IPS-11a (cell line): ENCODE measurements around the gene ING5.

Experiments
- H3K4me3 ChIP-seq: one replicate; pipeline ENCODE4 v1.5.1; 2013; ENCODE audit warnings: low read depth, low read length, control low read depth

Gene ING5

GRCh38 chr2:241774419-241775222, 72.8 kb downstream of the ING5 start:
- H3K4me3 ChIP-seq, result no peak overlapping the region

DNA sequence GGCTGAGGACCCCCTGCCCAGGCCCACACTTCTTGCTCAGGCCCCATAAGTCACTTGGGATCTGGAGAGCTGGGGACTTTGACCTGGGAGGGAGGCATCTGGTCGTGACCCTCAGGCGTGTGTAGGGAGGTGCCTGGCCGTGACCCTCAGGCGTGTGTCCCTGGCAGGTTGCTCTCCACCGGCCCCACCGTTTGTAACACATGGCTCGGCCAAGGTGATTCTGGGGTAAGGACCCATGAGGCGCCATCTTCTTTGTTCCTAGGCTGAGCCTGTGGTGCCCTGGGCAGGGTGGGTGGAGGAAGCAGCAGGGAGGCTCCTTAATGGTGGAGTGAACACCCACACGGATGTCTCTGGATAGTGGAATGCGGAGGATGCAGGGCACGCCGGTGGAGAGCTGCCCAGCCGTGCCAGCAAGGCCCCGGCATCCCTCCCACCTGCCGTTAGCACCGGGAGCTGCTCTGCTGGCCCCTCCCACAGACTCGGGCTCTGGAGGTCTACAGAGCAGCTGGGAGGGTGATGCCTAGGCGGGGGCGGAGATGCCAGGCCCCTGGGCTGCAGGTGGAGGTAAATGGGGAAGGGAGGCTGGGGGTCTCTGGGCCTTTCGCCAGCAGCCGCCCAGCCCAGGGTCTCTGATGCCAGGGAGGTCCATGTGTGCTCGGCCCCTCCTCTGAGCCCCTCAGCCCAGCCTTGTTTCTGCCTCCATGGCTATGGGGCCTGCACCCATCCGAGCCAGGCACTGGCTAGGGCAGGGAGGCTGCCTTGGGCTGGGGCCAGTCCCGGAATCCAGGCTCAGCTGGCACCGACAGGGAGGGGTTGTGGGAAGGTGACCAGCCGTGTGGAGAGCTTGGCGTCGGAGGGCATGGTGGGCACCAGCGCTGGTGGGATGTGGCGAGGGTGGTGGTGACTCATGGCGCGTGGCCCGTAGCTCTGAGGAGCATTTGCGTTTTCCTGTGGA, 73.7 kb downstream of the ING5 start:
- no peak overlapping the region for H3K4me3 ChIP-seq

DNA sequence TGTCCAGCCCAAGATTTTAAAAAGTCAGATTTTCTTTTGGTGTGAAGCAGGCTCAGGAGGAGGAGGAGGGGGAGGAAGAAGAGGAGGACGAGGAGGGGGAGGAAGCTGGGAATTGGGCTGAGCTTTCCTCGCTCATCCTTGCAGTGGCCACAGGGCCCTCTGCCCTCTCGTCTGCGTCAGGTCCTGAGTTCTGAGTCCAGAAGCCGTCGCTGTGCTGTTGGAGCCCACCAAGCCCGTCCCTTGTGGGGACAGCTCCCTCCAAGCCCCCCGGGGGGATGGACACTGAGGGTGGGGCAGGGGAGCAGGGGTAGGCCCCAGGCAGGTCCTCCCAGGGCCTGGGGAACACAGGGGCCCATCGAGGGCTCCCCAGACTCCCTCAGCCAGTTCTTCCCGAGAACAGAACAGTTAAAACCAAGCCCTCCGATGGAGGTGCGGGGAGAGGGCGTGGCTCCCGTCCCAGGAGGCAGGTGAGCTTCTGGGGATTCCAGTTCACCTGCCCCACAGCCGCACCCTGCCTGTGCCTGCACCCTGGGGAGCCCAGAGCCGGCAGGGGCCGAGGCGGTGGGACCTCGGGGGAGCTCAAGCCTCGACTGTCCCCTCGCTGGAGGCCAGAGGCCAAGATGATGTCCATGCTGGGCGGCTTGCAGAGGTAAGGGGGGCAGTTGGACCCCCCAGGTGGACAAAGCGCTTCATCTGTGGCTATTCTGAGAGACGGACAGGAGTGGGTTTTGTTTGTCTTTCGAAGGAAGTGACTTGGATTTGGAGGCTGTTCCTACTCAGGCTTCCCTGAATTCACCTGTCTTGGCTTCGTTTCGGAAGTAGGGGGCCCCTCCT, 74.7 kb downstream of the ING5 start, which contains the start of gene GAL3ST2:
TSS of gene GAL3ST2 (plus strand) at position 487 of the 834 bp plus-strand sequence. CDS start at position 621, 134 bp downstream.
- no peak within 1 kb of the TSS for H3K4me3 ChIP-seq

- no peak overlapping the region for H3K4me3 ChIP-seq
These were observed 75.4 kb downstream of the ING5 start for GRCh38 chr2:241777170-241777685.

DNA sequence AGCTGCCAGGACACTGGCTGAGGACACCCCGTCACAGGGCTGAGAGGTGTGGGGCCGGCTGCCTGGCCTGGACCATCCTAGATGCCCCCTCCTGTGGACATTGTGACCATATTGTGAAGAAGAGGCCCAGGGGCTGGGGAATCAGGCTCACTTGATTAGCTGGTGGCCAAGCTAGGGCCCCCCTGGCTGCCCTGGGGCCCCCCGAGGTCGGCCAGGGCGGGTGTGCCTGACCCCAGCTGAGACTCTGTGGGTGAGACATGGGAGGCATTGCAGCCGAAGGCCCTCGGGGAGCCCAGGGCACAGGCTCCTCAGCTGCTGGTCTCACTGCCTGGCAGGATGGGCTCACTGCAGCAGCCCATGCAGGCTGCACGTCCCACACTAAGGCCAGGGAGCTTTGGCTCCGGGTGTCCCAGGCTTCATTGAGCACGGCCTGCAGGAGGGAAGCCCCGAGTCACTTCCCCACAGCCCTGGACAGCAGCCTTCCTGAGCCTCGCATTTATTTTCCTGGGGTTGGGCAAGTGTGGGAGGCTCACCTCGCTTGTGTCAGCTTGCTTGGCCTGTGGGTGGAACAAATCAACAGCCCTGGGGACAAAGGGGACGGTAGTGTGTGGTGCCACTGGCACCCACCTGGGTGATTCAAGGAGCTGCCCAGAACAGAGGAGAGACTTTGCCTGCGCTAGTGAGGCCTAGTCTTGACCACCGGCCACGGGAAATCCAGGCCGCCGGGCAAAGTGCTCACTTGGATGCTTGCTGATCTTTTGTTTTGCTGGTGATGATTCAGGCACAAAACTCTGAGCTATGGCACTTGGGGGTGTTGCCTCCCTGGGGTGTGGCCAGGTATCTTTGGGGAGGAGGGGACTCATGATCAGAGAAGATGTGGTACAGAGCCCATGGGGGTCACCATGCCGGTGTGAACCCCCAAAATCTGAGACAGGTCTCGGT, 76.1 kb downstream of the ING5 start:
- no peak overlapping the region for H3K4me3 ChIP-seq
